ENCODE results near the gene RASGEF1C.

- TF ChIP-seq, protein P1, sequence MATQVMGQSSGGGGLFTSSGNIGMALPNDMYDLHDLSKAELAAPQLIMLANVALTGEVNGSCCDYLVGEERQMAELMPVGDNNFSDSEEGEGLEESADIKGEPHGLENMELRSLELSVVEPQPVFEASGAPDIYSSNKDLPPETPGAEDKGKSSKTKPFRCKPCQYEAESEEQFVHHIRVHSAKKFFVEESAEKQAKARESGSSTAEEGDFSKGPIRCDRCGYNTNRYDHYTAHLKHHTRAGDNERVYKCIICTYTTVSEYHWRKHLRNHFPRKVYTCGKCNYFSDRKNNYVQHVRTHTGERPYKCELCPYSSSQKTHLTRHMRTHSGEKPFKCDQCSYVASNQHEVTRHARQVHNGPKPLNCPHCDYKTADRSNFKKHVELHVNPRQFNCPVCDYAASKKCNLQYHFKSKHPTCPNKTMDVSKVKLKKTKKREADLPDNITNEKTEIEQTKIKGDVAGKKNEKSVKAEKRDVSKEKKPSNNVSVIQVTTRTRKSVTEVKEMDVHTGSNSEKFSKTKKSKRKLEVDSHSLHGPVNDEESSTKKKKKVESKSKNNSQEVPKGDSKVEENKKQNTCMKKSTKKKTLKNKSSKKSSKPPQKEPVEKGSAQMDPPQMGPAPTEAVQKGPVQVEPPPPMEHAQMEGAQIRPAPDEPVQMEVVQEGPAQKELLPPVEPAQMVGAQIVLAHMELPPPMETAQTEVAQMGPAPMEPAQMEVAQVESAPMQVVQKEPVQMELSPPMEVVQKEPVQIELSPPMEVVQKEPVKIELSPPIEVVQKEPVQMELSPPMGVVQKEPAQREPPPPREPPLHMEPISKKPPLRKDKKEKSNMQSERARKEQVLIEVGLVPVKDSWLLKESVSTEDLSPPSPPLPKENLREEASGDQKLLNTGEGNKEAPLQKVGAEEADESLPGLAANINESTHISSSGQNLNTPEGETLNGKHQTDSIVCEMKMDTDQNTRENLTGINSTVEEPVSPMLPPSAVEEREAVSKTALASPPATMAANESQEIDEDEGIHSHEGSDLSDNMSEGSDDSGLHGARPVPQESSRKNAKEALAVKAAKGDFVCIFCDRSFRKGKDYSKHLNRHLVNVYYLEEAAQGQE (IDR thresholded peaks at IDR 0.05; ENCODE audit: insufficient read depth in 1 of 2, low read depth in 2 of 2, low read length in 2 of 2): no peak
- no peak for TF ChIP-seq SIN3A (IDR thresholded peaks at IDR 0.05; ENCODE audit: borderline replicate concordance, insufficient read depth, low read length)
- TF ChIP-seq TAF1 (IDR thresholded peaks at IDR 0.05; ENCODE audit: borderline replicate concordance, insufficient read depth, low read length): no peak
- TF ChIP-seq POLR2AphosphoS5 (IDR thresholded peaks at IDR 0.05; ENCODE audit: low read depth, low read length): no peak
- TF ChIP-seq FOXP2 (optimal IDR thresholded peaks at IDR 0.05; ENCODE audit: borderline replicate concordance, extremely low read depth, extremely low read length, insufficient read depth): no peak
Observed at GRCh38 chr5:180199390-180199789, 9.6 kb downstream of the RASGEF1C start.

Data from PFSK-1 (cell line).